Mammary epithelial cell (primary cell): ENCODE data around the gene TMEM45B.

Experiments
- CTCF ChIP-seq, 2 donors: IDR thresholded peaks in 1 of 2; conservative IDR thresholded peaks in 1 of 2; 2 replicates each; pipeline ENCODE4 v1.5.1; 2011 to 2012; ENCODE audit warnings: inconsistent platforms in 2 of 2, low read length in 2 of 2, mild to moderate bottlenecking in 2 of 2, control low read depth in 1 of 2, low read depth in 1 of 2; ENCODE audit not compliant: insufficient read depth in 1 of 2; ENCODE audit errors: extremely low read depth in 1 of 2
- EZH2 ChIP-seq: IDR thresholded peaks from 2 replicates; pipeline ENCODE4 v1.6.1; 2012; ENCODE audit warnings: low read length, inconsistent platforms, borderline replicate concordance

- no peak for TF ChIP-seq CTCF (conservative IDR thresholded peaks at IDR 0.05 in 1 of 2, IDR thresholded peaks at IDR 0.05 in 1 of 2; ENCODE audit: extremely low read depth in 1 of 2, insufficient read depth in 1 of 2, low read depth in 1 of 2, low read length in 2 of 2)
- TF ChIP-seq EZH2, result no peak
Observed at GRCh38 chr11:129804012-129804411, 11.6 kb upstream of the TMEM45B start.
